Fibroblast of villous mesenchyme (primary cell): Measurements from ENCODE around the gene KCNT2. TPM values are rescaled to one million over a fixed set of nuclear protein-coding genes. Genes with fewer than 3 reads are reported as not detected.

Source experiments
- DNase-seq: peaks from one replicate; pipeline ENCODE4 v3.0.0-alpha.2; 2010; ENCODE audit warnings: low read depth
- H3K4me3 ChIP-seq: 2 replicates; pipeline ENCODE4 v1.5.1; 2011; ENCODE audit warnings: low read depth, mild to moderate bottlenecking, low read length
- CTCF ChIP-seq: IDR thresholded peaks from 2 replicates; pipeline ENCODE4 v1.5.1; 2012; ENCODE audit warnings: low read depth, mild to moderate bottlenecking, low read length; ENCODE audit not compliant: insufficient read depth
- total RNA-seq: library from RNA; depleted of rRNA; stranded (reverse); fragments of >200 nt; gene quantifications from 2 replicates; pipeline ENCODE4 v1.2.3, GENCODE V29; 2012

KCNT2 gene
- total RNA-seq, 1 donor = 7.3 TPM

- H3K4me3 ChIP-seq = no peak overlapping the region
- no peak for DNase-seq
- TF ChIP-seq CTCF = no peak
These were observed 241.3 kb downstream of the KCNT2 start for GRCh38 chr1:196366817-196367495.

- no peak for DNase-seq
- TF ChIP-seq CTCF = no peak
- no peak overlapping the region for H3K4me3 ChIP-seq
These were observed 247.0 kb downstream of the KCNT2 start for GRCh38 chr1:196361112-196361714.

GRCh38 chr1:196357913-196358312 lies 250.3 kb downstream of the KCNT2 start:
- H3K4me3 ChIP-seq = no peak overlapping the region
- no peak for TF ChIP-seq CTCF
- no peak for DNase-seq

GRCh38 chr1:196355206-196355786 lies 252.9 kb downstream of the KCNT2 start:
- H3K4me3 ChIP-seq = no peak overlapping the region
- peak; percentile 51 for TF ChIP-seq CTCF
- peak; percentile 38 for DNase-seq

GRCh38 chr1:196344453-196344852 lies 263.8 kb downstream of the KCNT2 start:
- TF ChIP-seq CTCF = no peak
- no peak overlapping the region for H3K4me3 ChIP-seq
- DNase-seq = no peak

GRCh38 chr1:196324345-196324744 lies 283.9 kb downstream of the KCNT2 start:
- peak; percentile 1 for DNase-seq
- no peak for TF ChIP-seq CTCF
- no peak overlapping the region for H3K4me3 ChIP-seq
